Fibroblast of villous mesenchyme (primary cell): Measurements from ENCODE around the gene KRT82. TPM values are rescaled to one million over a fixed set of nuclear protein-coding genes. Genes with fewer than 3 reads are reported as not detected.

Experiments used
- DNase-seq: peaks from one replicate; pipeline ENCODE4 v3.0.0-alpha.2; 2010; ENCODE audit warnings: low read depth
- H3K4me3 ChIP-seq: 2 replicates; pipeline ENCODE4 v1.5.1; 2011; ENCODE audit warnings: low read depth, mild to moderate bottlenecking, low read length
- total RNA-seq: library from RNA; depleted of rRNA; stranded (reverse); fragments of >200 nt; gene quantifications from 2 replicates; pipeline ENCODE4 v1.2.3, GENCODE V29; 2012
- TF ChIP-seq, protein P1 (sequence below): IDR thresholded peaks from 2 replicates; pipeline ENCODE4 v1.5.1; 2012; ENCODE audit warnings: low read depth, mild to moderate bottlenecking, low read length; ENCODE audit not compliant: insufficient read depth

The KRT82 gene
- total RNA-seq, 1 donor, result not detected

DNA sequence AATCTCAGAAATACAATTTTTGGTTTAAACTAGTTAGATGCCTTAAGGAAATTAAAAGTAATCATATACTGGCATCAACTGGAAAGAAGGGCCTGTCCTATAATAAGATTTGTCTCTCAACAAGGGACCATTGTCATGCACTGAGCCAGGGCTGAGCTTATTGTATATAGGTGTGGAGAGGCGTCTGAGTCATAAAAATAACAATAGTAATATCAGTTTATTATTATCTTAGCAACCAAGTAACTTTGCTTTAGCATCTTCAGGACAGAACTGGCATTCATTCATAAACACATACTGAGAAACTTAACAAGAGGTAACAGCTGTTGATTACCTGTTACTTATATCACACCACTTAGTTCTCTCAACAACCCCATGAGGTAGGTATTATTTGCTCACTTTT, 20.9 kb upstream of the KRT82 start:
- DNase-seq, result no peak
- no peak overlapping the region for H3K4me3 ChIP-seq
- TF ChIP-seq, protein P1, sequence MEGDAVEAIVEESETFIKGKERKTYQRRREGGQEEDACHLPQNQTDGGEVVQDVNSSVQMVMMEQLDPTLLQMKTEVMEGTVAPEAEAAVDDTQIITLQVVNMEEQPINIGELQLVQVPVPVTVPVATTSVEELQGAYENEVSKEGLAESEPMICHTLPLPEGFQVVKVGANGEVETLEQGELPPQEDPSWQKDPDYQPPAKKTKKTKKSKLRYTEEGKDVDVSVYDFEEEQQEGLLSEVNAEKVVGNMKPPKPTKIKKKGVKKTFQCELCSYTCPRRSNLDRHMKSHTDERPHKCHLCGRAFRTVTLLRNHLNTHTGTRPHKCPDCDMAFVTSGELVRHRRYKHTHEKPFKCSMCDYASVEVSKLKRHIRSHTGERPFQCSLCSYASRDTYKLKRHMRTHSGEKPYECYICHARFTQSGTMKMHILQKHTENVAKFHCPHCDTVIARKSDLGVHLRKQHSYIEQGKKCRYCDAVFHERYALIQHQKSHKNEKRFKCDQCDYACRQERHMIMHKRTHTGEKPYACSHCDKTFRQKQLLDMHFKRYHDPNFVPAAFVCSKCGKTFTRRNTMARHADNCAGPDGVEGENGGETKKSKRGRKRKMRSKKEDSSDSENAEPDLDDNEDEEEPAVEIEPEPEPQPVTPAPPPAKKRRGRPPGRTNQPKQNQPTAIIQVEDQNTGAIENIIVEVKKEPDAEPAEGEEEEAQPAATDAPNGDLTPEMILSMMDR, result no peak

DNA sequence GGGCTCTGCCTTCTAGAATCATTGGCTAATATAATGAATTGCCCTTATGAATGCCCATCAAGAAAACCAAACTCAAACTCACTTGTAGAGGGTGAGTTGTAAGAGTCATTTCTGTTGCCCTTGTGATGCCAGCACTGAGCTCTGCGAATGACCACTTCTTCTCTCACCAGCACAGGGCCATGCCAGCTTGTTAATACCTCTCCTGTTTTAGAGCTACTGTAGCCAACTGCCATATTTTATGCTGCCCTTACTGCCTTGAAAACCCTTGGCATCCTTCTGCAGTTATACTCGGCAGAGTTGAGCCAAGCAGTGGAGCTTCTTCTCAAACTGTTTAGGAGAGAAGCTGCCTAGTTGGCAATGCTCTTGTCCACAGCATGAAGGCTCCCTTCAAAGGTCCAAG, 19.9 kb upstream of the KRT82 start:
- no peak for DNase-seq
- H3K4me3 ChIP-seq, result no peak overlapping the region

DNA sequence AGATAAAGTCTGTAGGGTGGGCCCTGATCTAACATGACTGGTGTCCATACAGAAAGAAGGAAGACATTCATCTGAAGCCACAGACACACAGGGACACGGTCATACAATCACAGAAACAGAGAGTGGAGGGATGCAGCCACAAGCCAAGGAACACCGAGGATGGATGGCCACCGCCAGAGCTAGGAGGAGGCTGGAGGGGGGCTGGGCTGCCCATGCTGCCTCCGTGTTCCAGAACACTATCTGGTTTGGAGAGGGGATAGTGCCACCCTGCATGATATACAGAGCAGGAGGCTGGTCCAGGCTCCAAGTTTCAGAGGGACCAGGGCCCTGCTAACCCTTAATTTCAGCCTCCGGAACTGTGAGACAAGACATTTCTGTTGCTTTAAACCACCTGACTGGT, 19.3 kb upstream of the KRT82 start:
- DNase-seq, result no peak
- TF ChIP-seq, protein P1, result no peak
- no peak overlapping the region for H3K4me3 ChIP-seq

More for the DNA sequence above, 19.9 kb upstream of the KRT82 start:
- TF ChIP-seq, protein P1, result no peak

DNA sequence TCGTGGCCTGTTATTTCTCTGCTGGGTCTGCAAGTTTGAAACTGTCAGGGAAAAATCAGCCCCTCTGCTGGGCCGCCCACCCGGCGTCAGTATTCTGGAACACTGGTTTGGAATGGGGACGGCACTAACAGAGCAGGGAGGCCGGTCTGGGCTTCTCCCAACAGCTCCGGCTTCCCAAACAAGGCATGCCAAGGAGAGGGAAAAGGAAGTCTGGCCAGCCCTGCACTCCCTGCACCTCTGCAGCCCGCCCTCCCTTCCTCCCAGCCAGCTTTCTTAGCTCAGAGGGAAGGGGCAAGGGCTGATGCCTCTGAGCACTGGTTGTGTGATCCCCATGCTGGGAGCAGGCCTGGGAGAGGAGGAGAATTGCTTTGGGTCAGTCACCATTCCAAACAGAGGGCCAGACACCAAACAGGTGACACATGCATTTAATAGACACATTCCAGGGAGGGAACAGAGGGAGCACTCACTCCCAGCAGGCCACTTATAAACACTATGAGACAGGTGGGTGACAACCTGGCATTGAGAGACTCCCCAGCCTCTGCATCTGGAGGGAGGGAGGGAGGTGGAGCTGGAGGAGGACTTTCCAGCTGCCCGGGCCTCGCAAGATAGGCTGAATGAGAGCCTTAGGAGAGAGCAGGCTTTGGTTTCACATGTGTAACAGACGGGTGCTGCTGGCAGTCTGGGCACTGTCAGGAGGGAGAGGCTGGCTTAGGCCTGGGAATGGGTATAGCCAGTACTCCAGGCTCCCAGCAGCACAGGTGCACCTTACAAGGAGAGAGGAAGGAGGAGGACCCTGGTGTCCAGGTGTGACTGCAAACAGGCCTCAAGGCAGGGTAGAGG, 17.7 kb upstream of the KRT82 start:
- DNase-seq, result no peak
- no peak overlapping the region for H3K4me3 ChIP-seq
- TF ChIP-seq, protein P1, result no peak

DNA sequence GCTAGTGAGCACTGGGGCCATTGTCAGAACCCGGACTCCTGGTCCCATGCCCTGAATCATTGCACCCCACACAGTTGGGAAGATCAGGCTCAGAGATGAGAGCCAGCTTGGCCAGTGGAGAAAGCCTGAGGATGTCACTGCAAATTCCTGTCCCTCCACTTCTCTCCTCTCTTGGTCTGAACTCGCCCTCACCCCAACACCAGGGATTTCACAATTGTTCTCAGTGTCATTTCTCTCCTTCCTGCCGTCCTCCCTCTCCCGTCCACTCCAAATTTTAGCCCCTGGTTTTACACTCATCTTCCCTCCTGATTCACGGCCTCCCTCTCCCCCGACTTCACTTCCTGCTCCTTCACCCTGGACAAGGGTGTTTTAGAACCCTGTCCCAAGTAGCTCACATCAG, 16.9 kb upstream of the KRT82 start:
- TF ChIP-seq, protein P1, result no peak
- DNase-seq, result peak; percentile 18
- H3K4me3 ChIP-seq, result no peak overlapping the region

DNA sequence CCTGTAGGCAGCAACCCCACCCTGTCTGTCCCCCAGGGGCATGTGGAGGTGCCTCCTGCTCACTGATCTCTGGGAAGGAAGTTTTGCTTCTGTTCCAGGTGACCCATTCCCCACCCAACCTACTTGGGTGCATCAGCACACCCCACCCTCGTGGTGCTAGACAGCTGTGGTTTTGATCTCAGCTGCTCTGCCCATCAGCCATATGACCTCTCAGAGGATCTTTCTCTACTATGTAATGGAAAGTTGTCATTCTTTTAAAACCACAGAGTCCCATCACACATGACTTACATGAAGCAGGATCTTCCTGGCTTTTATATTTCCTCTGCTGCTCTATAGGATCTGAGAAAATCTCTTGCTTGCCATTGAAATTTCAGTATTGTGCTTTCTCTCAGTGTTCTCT, 13.5 kb upstream of the KRT82 start:
- H3K4me3 ChIP-seq, result no peak overlapping the region
- TF ChIP-seq, protein P1, result no peak
- peak; percentile 42 for DNase-seq
